NCI-H524 (cell line): ENCODE measurements around the gene UGCG.
"Not testable (repeated sequence)": the region's sequence is repeated elsewhere in the genome, so short reads cannot be mapped to it uniquely, and the experiment has no call there.

Experiments
- DNase-seq, 2 experiments: peaks; one replicate each; lab custom pipeline; 2025; lab: John Stamatoyannopoulos, UW

Gene UGCG

GRCh38 chr9:111895996-111896941 lies at the start of gene UGCG:
UGCG (plus strand) TSS chr9:111896814; CDS start chr9:111897216, 402 bp downstream.
- DNase-seq, result peak; percentile 84 to 95

- no peak for DNase-seq
These were observed 45.1 kb upstream of the UGCG start for GRCh38 chr9:111851553-111851952.

DNA sequence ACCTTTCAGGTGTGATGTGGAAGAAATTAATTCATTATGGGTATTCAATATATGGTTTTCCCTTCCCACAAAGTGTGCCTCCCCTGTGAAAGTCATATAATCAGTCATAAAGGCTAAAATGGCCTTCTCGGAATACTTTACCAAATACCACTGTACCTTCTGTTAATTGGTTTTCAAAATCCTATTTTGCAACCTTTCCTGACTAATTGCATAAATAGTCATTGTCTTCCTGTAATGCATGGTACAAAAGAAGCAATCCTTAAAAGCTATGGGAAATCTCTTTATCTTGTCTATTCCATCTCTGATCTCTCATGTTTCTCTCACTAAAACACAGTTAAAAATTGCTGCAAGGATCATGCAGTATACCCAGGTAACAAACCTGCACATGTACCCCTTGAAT lies 44.3 kb upstream of the UGCG start:
- DNase-seq, result no peak

DNA sequence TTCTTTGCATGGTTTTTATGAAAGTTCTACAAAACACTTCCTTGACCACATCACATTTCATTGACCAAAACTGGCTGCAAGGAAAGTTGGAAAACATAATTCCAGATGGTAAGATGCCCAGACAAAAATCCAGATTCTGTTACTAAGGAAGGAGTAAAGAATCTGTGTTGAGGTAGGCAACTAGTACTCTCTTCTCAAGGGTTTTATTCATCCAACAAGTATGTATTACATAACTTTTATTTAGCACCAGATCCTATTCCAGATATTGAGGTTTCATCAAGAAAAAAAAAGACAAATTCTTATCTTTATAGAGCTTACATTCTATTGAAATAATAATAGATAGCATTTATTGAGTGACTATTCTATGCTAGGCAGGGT lies 43.2 kb upstream of the UGCG start:
- no peak for DNase-seq

DNA sequence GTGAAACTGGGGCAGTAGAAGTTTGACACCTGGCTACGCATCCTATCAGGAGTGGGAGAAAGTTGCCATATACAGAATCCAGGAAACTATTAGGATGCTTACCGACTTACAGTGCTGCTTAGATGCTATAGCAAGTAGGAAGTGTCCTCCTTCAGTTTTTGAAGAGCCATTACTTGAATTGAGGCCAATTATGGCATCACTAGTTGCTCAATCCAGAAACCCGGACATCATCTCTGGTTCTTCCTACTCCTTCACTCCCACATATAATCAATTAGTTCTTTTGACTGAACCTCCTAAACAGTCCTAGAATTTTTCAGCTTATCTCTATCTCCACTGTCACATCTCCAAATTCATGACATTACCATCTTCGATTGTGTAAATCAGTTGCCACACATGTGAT lies 41.8 kb upstream of the UGCG start:
- DNase-seq, result no peak

DNA sequence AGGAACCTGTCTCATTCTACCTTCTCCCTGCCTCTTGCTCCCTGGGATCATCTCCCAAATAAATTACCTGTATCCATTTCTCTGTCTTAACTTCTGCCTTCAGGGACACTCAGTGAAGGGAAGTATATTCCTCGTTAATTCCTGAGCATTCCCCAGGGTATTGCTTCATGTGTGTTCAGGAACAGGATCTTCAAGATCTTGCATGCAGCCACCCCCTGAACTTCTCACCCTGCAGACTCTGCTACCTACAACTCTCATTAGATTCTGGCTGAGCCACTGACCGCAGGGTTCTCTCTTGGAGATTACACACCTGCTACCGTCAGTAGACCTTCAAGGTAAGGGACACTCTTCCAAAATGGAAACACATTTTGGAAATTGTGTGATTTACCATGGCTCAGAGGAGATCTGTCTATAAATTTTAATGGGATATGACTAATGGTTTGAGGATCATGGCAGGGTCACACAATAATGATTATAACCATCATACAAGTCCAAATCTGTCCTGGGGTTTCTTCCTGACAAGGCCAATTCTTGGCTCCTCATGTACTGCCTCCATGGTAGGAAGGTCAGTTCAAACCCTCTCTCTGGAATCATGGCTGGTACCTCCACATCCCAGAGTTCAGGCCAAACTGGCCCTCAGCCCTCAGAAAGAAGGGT lies 38.9 kb upstream of the UGCG start:
- no peak for DNase-seq

GRCh38 chr9:111860443-111860842 lies 36.2 kb upstream of the UGCG start:
- DNase-seq, result no peak

DNA sequence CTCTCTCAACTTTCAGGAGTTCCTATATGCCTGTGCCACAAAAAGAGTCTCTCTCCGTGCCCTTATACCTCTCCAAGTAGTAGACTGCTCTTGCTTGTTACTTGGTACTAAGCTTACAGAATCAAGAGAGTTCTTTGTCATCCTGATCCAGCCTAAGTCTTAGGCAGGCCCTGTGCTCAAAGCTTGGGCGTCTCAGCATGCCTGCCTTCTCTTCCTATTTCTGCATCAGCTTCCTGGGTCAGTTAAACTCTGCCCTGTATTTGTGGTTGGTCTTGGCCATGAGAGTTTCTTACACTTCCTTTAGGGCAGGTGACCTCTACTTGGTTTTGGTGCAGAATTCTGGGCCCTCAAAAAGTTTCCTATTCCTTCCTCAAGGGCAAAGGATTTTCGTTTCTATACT lies 33.0 kb upstream of the UGCG start:
- DNase-seq, result no peak

DNA sequence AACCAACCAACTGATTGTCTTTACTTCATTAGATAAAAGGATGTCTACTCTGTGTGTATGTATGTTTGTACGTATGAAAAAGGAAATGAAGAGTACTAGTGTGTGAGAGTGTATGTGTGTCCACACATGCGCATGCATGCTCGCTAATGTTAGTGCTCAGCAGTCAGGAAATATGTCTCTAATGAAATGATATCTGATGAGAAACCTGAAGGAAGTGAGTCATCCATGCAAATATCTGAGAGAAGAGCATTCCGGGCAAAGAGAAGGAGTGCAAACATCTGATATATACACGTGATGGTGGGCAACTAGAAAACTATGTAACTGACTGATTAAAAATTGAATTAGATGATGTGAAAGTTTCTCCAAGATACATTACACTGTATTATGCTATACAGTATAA lies 29.6 kb upstream of the UGCG start:
- no peak for DNase-seq

DNA sequence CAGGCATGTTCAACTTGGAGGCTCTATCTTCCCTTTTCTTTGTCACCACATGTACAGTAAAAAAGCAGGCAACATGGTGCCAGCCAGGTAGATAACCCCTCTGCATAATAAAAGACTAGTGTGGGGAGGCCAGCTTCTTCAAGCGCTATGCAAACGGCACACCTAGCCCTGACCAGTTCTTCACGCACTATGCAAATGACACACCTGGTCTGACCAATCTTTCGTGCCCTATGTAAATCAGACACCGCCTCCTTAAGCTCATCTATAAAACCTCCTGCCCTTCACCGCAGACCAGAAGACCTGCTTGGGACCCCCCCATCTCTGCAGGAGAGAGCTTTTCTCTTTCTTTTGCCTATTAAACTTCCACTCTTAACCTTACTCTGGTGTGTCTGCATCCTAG lies 28.1 kb upstream of the UGCG start:
- no peak for DNase-seq

GRCh38 chr9:111870774-111871498 lies 25.7 kb upstream of the UGCG start:
- DNase-seq, result no peak

GRCh38 chr9:111871499-111871855 lies 25.1 kb upstream of the UGCG start:
- DNase-seq, result no peak

GRCh38 chr9:111872886-111873285 lies 23.7 kb upstream of the UGCG start:
- DNase-seq, result no peak

- no peak for DNase-seq
These were observed 22.7 kb upstream of the UGCG start for GRCh38 chr9:111873901-111874300.

DNA sequence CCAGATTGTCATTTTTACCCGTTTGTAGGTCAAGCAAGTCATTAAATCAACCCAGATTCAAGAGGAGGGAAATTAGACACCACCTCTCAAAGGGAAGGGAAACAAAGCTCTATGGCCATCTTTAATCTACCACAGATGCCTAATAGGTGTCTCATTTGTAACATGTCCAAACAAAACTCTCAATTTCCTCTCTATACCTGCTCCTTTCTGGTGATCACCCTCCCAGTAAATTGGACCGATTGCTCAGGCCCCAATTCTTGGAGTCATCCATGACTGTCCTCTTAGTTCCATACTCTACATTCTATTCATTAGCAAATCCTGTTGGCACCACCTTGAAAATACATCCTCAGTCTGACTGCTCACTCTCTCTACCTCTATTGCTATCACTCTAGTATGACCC lies 22.1 kb upstream of the UGCG start:
- DNase-seq, result no peak

- DNase-seq, result not testable (repeated sequence)
These were observed 21.3 kb upstream of the UGCG start for GRCh38 chr9:111875291-111875690.

- DNase-seq, result not testable (repeated sequence)
These were observed 20.9 kb upstream of the UGCG start for GRCh38 chr9:111875691-111876090.

- no peak for DNase-seq
These were observed 20.4 kb upstream of the UGCG start for GRCh38 chr9:111876179-111876578.

GRCh38 chr9:111877420-111877819 lies 19.2 kb upstream of the UGCG start:
- DNase-seq, result no peak

GRCh38 chr9:111878946-111879345 lies 17.7 kb upstream of the UGCG start:
- no peak for DNase-seq

DNA sequence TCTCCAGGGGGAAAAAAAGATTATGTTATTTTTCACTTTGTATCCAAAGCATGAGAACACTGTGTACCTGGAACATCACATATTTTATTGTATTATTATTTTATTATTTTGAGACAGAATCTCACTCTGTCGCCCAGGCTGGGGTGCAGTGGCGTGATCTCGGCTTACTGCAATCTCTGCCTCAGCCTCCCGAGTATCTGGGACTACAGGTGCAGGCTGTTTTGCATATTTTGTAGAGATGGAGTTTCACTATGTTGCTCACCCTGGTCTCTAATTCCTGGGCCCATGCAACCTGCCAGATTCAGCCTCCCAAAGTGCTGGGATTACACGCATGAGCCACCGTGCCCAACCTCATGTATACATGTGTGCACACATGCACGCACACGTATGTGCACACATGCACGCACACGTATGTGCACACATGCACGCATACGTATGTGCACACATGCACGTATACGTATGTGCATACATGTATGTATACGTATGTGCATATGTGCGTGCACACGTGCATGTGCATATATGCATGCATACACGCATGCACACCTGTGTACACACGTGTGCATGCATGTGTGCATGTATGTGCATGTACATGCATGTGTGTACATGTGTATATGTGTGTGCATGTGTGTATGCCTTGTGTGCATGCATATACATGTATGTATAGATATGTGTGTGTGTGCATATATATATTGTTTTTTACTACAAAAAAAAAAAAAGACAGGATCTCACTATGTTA lies 9.5 kb upstream of the UGCG start:
- DNase-seq, result no peak

GRCh38 chr9:111890334-111890733 lies 6.3 kb upstream of the UGCG start:
- no peak for DNase-seq
